Effector memory CD4-positive, alpha-beta T cell (primary cell): ENCODE results near the gene DNAJC12.

Source experiments
- DNase-seq, 3 donors: peaks; one replicate each; pipeline ENCODE4 v3.0.0-alpha.2; 2020
- H3K27ac ChIP-seq: 2 replicates; pipeline ENCODE4 v1.7.0; 2013; ENCODE audit warnings: mild to moderate bottlenecking, low read length, moderate library complexity; ENCODE audit not compliant: insufficient read depth, poor library complexity, severe bottlenecking
- H3K27me3 ChIP-seq: replicated peaks from 2 replicates; pipeline ENCODE4 v1.7.0; 2013; ENCODE audit warnings: mild to moderate bottlenecking, low read length; ENCODE audit not compliant: insufficient read depth, control insufficient read depth, poor library complexity, severe bottlenecking
- H3K36me3 ChIP-seq: 2 replicates; pipeline ENCODE4 v1.7.0; 2013; ENCODE audit warnings: mild to moderate bottlenecking, low read length, moderate library complexity; ENCODE audit not compliant: control insufficient read depth, insufficient read depth
- H3K4me1 ChIP-seq: 2 replicates; pipeline ENCODE4 v1.7.0; 2013; ENCODE audit warnings: low read length, mild to moderate bottlenecking; ENCODE audit not compliant: control insufficient read depth, insufficient read depth, poor library complexity, severe bottlenecking
- H3K4me3 ChIP-seq: 2 replicates; pipeline ENCODE4 v1.7.0; 2013; ENCODE audit warnings: low read length, low read depth, mild to moderate bottlenecking; ENCODE audit not compliant: insufficient read depth, poor library complexity, severe bottlenecking
- H3K9me3 ChIP-seq: 2 replicates; pipeline ENCODE4 v1.7.0; 2013; ENCODE audit warnings: mild to moderate bottlenecking, low read length, moderate library complexity; ENCODE audit not compliant: control insufficient read depth

Gene DNAJC12

GRCh38 chr10:67815571-67816059 lies 22.4 kb downstream of the DNAJC12 start:
- DNase-seq = no peak
- H3K27ac ChIP-seq = no peak overlapping the region
- no peaks in the 10 kb centered on the region for H3K36me3 ChIP-seq
- H3K9me3 ChIP-seq = no peaks in the 10 kb centered on the region
- H3K4me1 ChIP-seq = no peaks in the 10 kb centered on the region
- no peak overlapping the region for H3K4me3 ChIP-seq
- no peaks in the 10 kb centered on the region for H3K27me3 ChIP-seq

- Histone ChIP-seq H3K27ac (no peak overlapping the region), H3K27me3 (no peaks in the 10 kb centered on the region), H3K9me3 (no peaks in the 10 kb centered on the region), H3K4me1 (no peaks in the 10 kb centered on the region), H3K36me3 (no peaks in the 10 kb centered on the region), H3K4me3 (no peak overlapping the region)
- DNase-seq = no peak
Observed at GRCh38 chr10:67812007-67812406, 26.0 kb downstream of the DNAJC12 start.

GRCh38 chr10:67809107-67809506 lies 28.9 kb downstream of the DNAJC12 start:
- Histone ChIP-seq H3K9me3 (no peaks in the 10 kb centered on the region), H3K27me3 (no peaks in the 10 kb centered on the region), H3K4me1 (no peaks in the 10 kb centered on the region), H3K27ac (no peak overlapping the region), H3K36me3 (no peaks in the 10 kb centered on the region), H3K4me3 (no peak overlapping the region)
- no peak for DNase-seq

- Histone ChIP-seq H3K27me3 (no peaks in the 10 kb centered on the region), H3K36me3 (no peaks in the 10 kb centered on the region), H3K4me3 (no peak overlapping the region), H3K4me1 (no peaks in the 10 kb centered on the region), H3K9me3 (no peaks in the 10 kb centered on the region), H3K27ac (no peak overlapping the region)
- no peak for DNase-seq
Observed at GRCh38 chr10:67808704-67809103, 29.3 kb downstream of the DNAJC12 start.

GRCh38 chr10:67807855-67808456 lies 30.0 kb downstream of the DNAJC12 start:
- Histone ChIP-seq H3K4me3 (no peak overlapping the region), H3K27me3 (no peaks in the 10 kb centered on the region), H3K27ac (no peak overlapping the region), H3K4me1 (no peaks in the 10 kb centered on the region), H3K9me3 (no peaks in the 10 kb centered on the region), H3K36me3 (no peaks in the 10 kb centered on the region)
- DNase-seq = no peak

- no peak overlapping the region for H3K4me3 ChIP-seq
- no peaks in the 10 kb centered on the region for H3K9me3 ChIP-seq
- H3K4me1 ChIP-seq = no peaks in the 10 kb centered on the region
- DNase-seq = no peak
- H3K27me3 ChIP-seq = no peaks in the 10 kb centered on the region
- H3K27ac ChIP-seq = no peak overlapping the region
- H3K36me3 ChIP-seq = no peaks in the 10 kb centered on the region
Observed at GRCh38 chr10:67804395-67804678, 33.7 kb downstream of the DNAJC12 start.

- DNase-seq = no peak
- Histone ChIP-seq H3K4me1 (no peaks in the 10 kb centered on the region), H3K4me3 (no peak overlapping the region), H3K27ac (no peak overlapping the region), H3K27me3 (no peaks in the 10 kb centered on the region), H3K9me3 (no peaks in the 10 kb centered on the region), H3K36me3 (no peaks in the 10 kb centered on the region)
Observed at GRCh38 chr10:67803588-67804394, 34.2 kb downstream of the DNAJC12 start.

- Histone ChIP-seq H3K36me3 (no peaks in the 10 kb centered on the region), H3K4me1 (no peaks in the 10 kb centered on the region), H3K27ac (no peak overlapping the region), H3K27me3 (no peaks in the 10 kb centered on the region), H3K9me3 (no peaks in the 10 kb centered on the region), H3K4me3 (no peak overlapping the region)
- no peak for DNase-seq
Observed at GRCh38 chr10:67802767-67803538, 35.0 kb downstream of the DNAJC12 start.

- Histone ChIP-seq H3K36me3 (no peaks in the 10 kb centered on the region), H3K4me1 (no peaks in the 10 kb centered on the region), H3K4me3 (no peak overlapping the region), H3K27ac (no peak overlapping the region), H3K9me3 (no peaks in the 10 kb centered on the region), H3K27me3 (no peaks in the 10 kb centered on the region)
- DNase-seq = no peak
Observed at GRCh38 chr10:67801118-67801517, 36.9 kb downstream of the DNAJC12 start.

GRCh38 chr10:67794909-67795460 lies 43.0 kb downstream of the DNAJC12 start:
- DNase-seq = no peak
- no peak overlapping the region for H3K27ac ChIP-seq
- no peaks in the 10 kb centered on the region for H3K27me3 ChIP-seq
- H3K9me3 ChIP-seq = no peaks in the 10 kb centered on the region
- H3K36me3 ChIP-seq = no peaks in the 10 kb centered on the region
- no peak overlapping the region for H3K4me3 ChIP-seq
- no peaks in the 10 kb centered on the region for H3K4me1 ChIP-seq
